Neural cell (in vitro differentiated cells): Measurements from ENCODE around the gene PPP1R9B. TPM values are rescaled to one million over a fixed set of nuclear protein-coding genes. Genes with fewer than 3 reads are reported as not detected.

Source experiments
- H2AFZ ChIP-seq: fragments of 200-600, 300-800 bp; sonication (generic), shearing (Covaris generic); 2 replicates; pipeline ENCODE4 v1.6.0; 2014; ENCODE audit warnings: low read depth, mild to moderate bottlenecking, antibody characterized with exemption, low read length, moderate library complexity
- H3F3A ChIP-seq: fragments of 200-600 bp; shearing (Covaris generic); 2 replicates; pipeline ENCODE4 v1.6.1; 2016; ENCODE audit warnings: mild to moderate bottlenecking, moderate library complexity, mixed read lengths, antibody characterized with exemption, low read length; ENCODE audit not compliant: insufficient read depth, poor library complexity, severe bottlenecking
- H3K27ac ChIP-seq: fragments of 200-600, 300-800 bp; sonication (generic), shearing (Covaris generic); 2 replicates; pipeline ENCODE4 v1.5.1; 2014; ENCODE audit warnings: mild to moderate bottlenecking, low read length, moderate library complexity
- H3K27me3 ChIP-seq: fragments of 300-800, 200-600 bp; sonication (generic), shearing (Covaris generic); 2 replicates; pipeline ENCODE4 v1.6.0; 2014; ENCODE audit warnings: mild to moderate bottlenecking, low read depth, low read length, moderate library complexity; ENCODE audit not compliant: insufficient read depth
- H3K36me3 ChIP-seq: fragments of 300-800, 200-600 bp; sonication (generic), shearing (Covaris generic); 2 replicates; pipeline ENCODE4 v1.5.1; 2014; ENCODE audit warnings: mild to moderate bottlenecking, antibody characterized with exemption, low read length, moderate library complexity; ENCODE audit not compliant: insufficient read depth
- H3K4me2 ChIP-seq: fragments of 300-800, 200-600 bp; sonication (generic), shearing (Covaris generic); 2 replicates; pipeline ENCODE4 v1.6.0; 2014; ENCODE audit warnings: mild to moderate bottlenecking, low read length
- H3K4me3 ChIP-seq: fragments of 300-800, 200-600 bp; sonication (generic), shearing (Covaris generic); 2 replicates; pipeline ENCODE4 v1.5.1; 2014; ENCODE audit warnings: mild to moderate bottlenecking, low read length, moderate library complexity
- H3K79me2 ChIP-seq: fragments of 200-600 bp; shearing (Covaris generic); replicated peaks from 2 replicates; pipeline ENCODE4 v1.6.0; 2014; ENCODE audit warnings: mild to moderate bottlenecking, low read length, moderate library complexity; ENCODE audit not compliant: insufficient read depth
- H3K9ac ChIP-seq: fragments of 300-800, 200-600 bp; sonication (generic), shearing (Covaris generic); 2 replicates; pipeline ENCODE4 v1.6.1; 2016; ENCODE audit warnings: mild to moderate bottlenecking, low read length, mixed read lengths
- H3K9me2 ChIP-seq: fragments of 200-600 bp; shearing (Covaris generic); 2 replicates; pipeline ENCODE4 v1.6.1; 2016; ENCODE audit warnings: mild to moderate bottlenecking, low read length, mixed read lengths; ENCODE audit not compliant: insufficient read depth
- H3K9me3 ChIP-seq: fragments of 200-600, 300-800 bp; sonication (generic), shearing (Covaris generic); 2 replicates; pipeline ENCODE4 v1.6.1; 2016; ENCODE audit warnings: mild to moderate bottlenecking, mixed run types, low read length, moderate library complexity, mixed read lengths
- H4K20me1 ChIP-seq: fragments of 200-600 bp; shearing (Covaris generic); 2 replicates; pipeline ENCODE4 v1.6.1; 2016; ENCODE audit warnings: mild to moderate bottlenecking, mixed run types; ENCODE audit not compliant: insufficient read depth
- CTCF ChIP-seq: fragments of 450-650 bp; IDR thresholded peaks from 2 replicates; pipeline ENCODE4 v1.5.1; 2014; ENCODE audit warnings: antibody characterized with exemption, mild to moderate bottlenecking, moderate library complexity; ENCODE audit not compliant: poor library complexity, severe bottlenecking
- EP300 ChIP-seq: fragments of 450-650 bp; conservative IDR thresholded peaks from 2 replicates; pipeline ENCODE4 v1.6.1; 2014; ENCODE audit warnings: antibody characterized with exemption, mild to moderate bottlenecking, moderate library complexity; ENCODE audit not compliant: poor library complexity, severe bottlenecking
- EZH2 ChIP-seq: fragments of 200-600, 300-800 bp; shearing (Covaris generic), sonication (generic); IDR thresholded peaks from 2 replicates; pipeline ENCODE4 v1.6.1; 2014; ENCODE audit warnings: antibody characterized with exemption, low read length, borderline replicate concordance, mild to moderate bottlenecking; ENCODE audit not compliant: insufficient read depth, poor library complexity, severe bottlenecking
- MXI1 ChIP-seq: fragments of 450-650 bp; conservative IDR thresholded peaks from 2 replicates; pipeline ENCODE4 v1.6.1; 2014; ENCODE audit warnings: antibody characterized with exemption, mild to moderate bottlenecking; ENCODE audit not compliant: poor library complexity, severe bottlenecking
- POLR2AphosphoS5 ChIP-seq: IDR thresholded peaks from 2 replicates; pipeline ENCODE4 v1.6.1; 2012
- RAD21 ChIP-seq: fragments of 450-650 bp; conservative IDR thresholded peaks from 2 replicates; pipeline ENCODE4 v1.6.1; 2014; ENCODE audit warnings: antibody characterized with exemption, mild to moderate bottlenecking, moderate library complexity
- REST ChIP-seq: IDR thresholded peaks from 2 replicates; pipeline ENCODE4 v1.6.1; 2012; ENCODE audit warnings: borderline replicate concordance
- SMC3 ChIP-seq: fragments of 450-650 bp; conservative IDR thresholded peaks from 2 replicates; pipeline ENCODE4 v1.6.1; 2014; ENCODE audit warnings: antibody characterized with exemption, mild to moderate bottlenecking, moderate library complexity; ENCODE audit not compliant: poor library complexity
- TAF1 ChIP-seq: IDR thresholded peaks from 2 replicates; pipeline ENCODE4 v1.6.1; 2012; ENCODE audit warnings: low read depth
- polyA plus RNA-seq: library from polyadenylated mRNA; depleted of rRNA; stranded (reverse); fragments of >200 nt; gene quantifications from 2 replicates; pipeline ENCODE4 v1.2.3, GENCODE V29; 2014

PPP1R9B gene
- polyA plus RNA-seq, 1 donor from 2014 or later = 29.2 TPM

- no peak for TF ChIP-seq EP300
- no peak for TF ChIP-seq CTCF
- no peak for TF ChIP-seq POLR2AphosphoS5
- no peak for TF ChIP-seq SMC3
- TF ChIP-seq MXI1 = no peak
- TF ChIP-seq EZH2 = no peak
- no peak for TF ChIP-seq RAD21
- no peak for TF ChIP-seq REST
- TF ChIP-seq TAF1 = no peak
- no peaks in the 10 kb centered on the region for H3K9me2 ChIP-seq
- no peaks in the 10 kb centered on the region for H3F3A ChIP-seq
- no peak overlapping the region for H3K27ac ChIP-seq
- no peak overlapping the region for H2AFZ ChIP-seq
- H3K4me2 ChIP-seq = peak overlapping the region; percentile 90
- H3K9me3 ChIP-seq = no peaks in the 10 kb centered on the region
- peaks cover 43% of the 10 kb centered on the region for H3K79me2 ChIP-seq
- peak overlapping the region; percentile 91 for H3K4me3 ChIP-seq
- peak overlapping the region; percentile 94 for H3K9ac ChIP-seq
- no peaks in the 10 kb centered on the region for H3K27me3 ChIP-seq
- no peaks in the 10 kb centered on the region for H3K36me3 ChIP-seq
- H4K20me1 ChIP-seq = peaks cover 40% of the 10 kb centered on the region
Measured at GRCh38 chr17:50146927-50147665, 3.4 kb downstream of the PPP1R9B start.

- peaks cover 40% of the 10 kb centered on the region for H4K20me1 ChIP-seq
- H3K36me3 ChIP-seq = no peaks in the 10 kb centered on the region
- H3F3A ChIP-seq = no peaks in the 10 kb centered on the region
- peak overlapping the region; percentile 91 for H3K4me3 ChIP-seq
- TF ChIP-seq CTCF = peak; percentile 38
- TF ChIP-seq EZH2 = no peak
- H3K9ac ChIP-seq = peak overlapping the region; percentile 20
- no peaks in the 10 kb centered on the region for H3K9me3 ChIP-seq
- no peaks in the 10 kb centered on the region for H3K27me3 ChIP-seq
- no peaks in the 10 kb centered on the region for H3K9me2 ChIP-seq
- H3K27ac ChIP-seq = no peak overlapping the region
- H2AFZ ChIP-seq = no peak overlapping the region
- H3K4me2 ChIP-seq = peak overlapping the region; percentile 90
- H3K79me2 ChIP-seq = peaks cover 43% of the 10 kb centered on the region
Measured at GRCh38 chr17:50146230-50146926, 4.1 kb downstream of the PPP1R9B start.
